ENCODE data around the gene TENM4. TPM values are rescaled to one million over a fixed set of nuclear protein-coding genes. Genes with fewer than 3 reads are reported as not detected.

TENM4 gene
- polyA plus RNA-seq, 3 donors = 0.31 to 1.7 TPM; not detected in 1

- H3K27ac Mint-ChIP-seq = peak overlapping the region in 1 of 7 donors; percentile 43
- 88% methylated on average over 1 of the region's 5 CpGs for WGBS (ENCODE audit: insufficient coverage)
- no peaks in the 10 kb centered on the region for H3K36me3 ChIP-seq (replicated peaks in 1 of 2; ENCODE audit: control insufficient read depth in 1 of 2, insufficient read depth in 2 of 2, low read length in 2 of 2)
Observed at GRCh38 chr11:78957476-78958245, 483.2 kb downstream of the TENM4 start.

DNA sequence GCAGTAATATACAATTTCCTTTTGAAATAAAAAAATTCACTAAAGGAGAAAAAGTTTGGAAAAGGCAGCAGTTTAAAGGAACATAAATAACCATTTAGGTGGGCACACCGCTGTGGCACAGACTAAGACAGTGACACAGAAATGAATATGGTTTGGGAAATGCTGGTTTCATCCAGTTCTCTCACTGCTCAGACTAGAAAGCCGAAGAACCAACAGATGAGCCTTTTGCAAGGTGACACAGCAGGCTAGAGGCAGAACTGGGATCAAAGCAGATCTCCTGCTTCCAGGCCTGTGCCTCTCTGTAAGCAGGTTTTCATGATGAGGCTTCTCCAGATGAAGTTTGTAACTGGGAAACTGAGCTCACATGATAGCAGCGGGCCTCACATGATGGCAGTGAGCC is 486.1 kb downstream of the TENM4 start:
- no peaks in the 10 kb centered on the region for H3K9me3 ChIP-seq (replicated peaks in 1 of 2; ENCODE audit: control insufficient read depth in 1 of 2, insufficient read depth in 1 of 2, low read length in 2 of 2)
- 97% methylated on average over 3 of the region's 3 CpGs for WGBS (ENCODE audit: insufficient coverage)
- H3K4me1 ChIP-seq (ENCODE audit: control insufficient read depth in 1 of 2, insufficient read depth in 2 of 2, low read length in 2 of 2) = no peaks in the 10 kb centered on the region
- no peak overlapping the region for H3K4me3 ChIP-seq (replicated peaks in 1 of 3; ENCODE audit: low read depth in 2 of 3, low read length in 3 of 3)
- no peak overlapping the region for H3K4me3 Mint-ChIP-seq
- TF ChIP-seq CTCF (IDR thresholded peaks at IDR 0.05) = no peak
- H2AFZ ChIP-seq (ENCODE audit: insufficient read depth, low read depth, low read length, poor library complexity, severe bottlenecking) = no peak overlapping the region
- H3K27me3 ChIP-seq (ENCODE audit: control insufficient read depth in 2 of 2, insufficient read depth in 2 of 2, low read length in 2 of 2) = peaks cover 10 to 31% of the 10 kb centered on the region in 2 donors
- peaks cover 0 to 2% (median 0%) of the 10 kb centered on the region in 7 donors for H3K9me3 Mint-ChIP-seq
- H3K4me1 Mint-ChIP-seq = no peaks in the 10 kb centered on the region
- DNase-seq = no peak
- intact Hi-C loops (cut with micrococcal nuclease) = no loop called here
- H3K27me3 Mint-ChIP-seq (ENCODE audit: low read depth in 3 of 3) = peaks cover 15 to 42% (median 40%) of the 10 kb centered on the region in 3 donors
- no peaks in the 10 kb centered on the region for H3K36me3 ChIP-seq (replicated peaks in 1 of 2; ENCODE audit: control insufficient read depth in 1 of 2, insufficient read depth in 2 of 2, low read length in 2 of 2)
- H3K36me3 Mint-ChIP-seq = no peaks in the 10 kb centered on the region
- no peak overlapping the region for H3K9ac ChIP-seq (ENCODE audit: insufficient read depth, low read length, poor library complexity, severe bottlenecking)
- H3K27ac ChIP-seq (ENCODE audit: low read depth in 1 of 2, low read length in 2 of 2) = no peak overlapping the region
- no peaks in the 10 kb centered on the region for H3K79me2 ChIP-seq (ENCODE audit: insufficient read depth, low read length)
- H4K20me1 ChIP-seq (ENCODE audit: insufficient read depth, low read length) = no peaks in the 10 kb centered on the region
- no peak overlapping the region for H3K4me2 ChIP-seq (replicated peaks; ENCODE audit: extremely low read depth, low read length, poor library complexity, severe bottlenecking)
- no peak overlapping the region for H3K27ac Mint-ChIP-seq

More at GRCh38 chr11:78957476-78958245, 483.2 kb downstream of the TENM4 start:
- Histone ChIP-seq H3K9ac (ENCODE audit: insufficient read depth, low read length, poor library complexity, severe bottlenecking) (no peak overlapping the region), H3K4me3 (replicated peaks in 1 of 3; ENCODE audit: low read depth in 2 of 3, low read length in 3 of 3) (no peak overlapping the region), H4K20me1 (ENCODE audit: insufficient read depth, low read length) (no peaks in the 10 kb centered on the region), H3K27me3 (ENCODE audit: control insufficient read depth in 2 of 2, insufficient read depth in 2 of 2, low read length in 2 of 2) (peaks cover 28 to 53% of the 10 kb centered on the region in 2 donors), H2AFZ (ENCODE audit: insufficient read depth, low read depth, low read length, poor library complexity, severe bottlenecking) (no peak overlapping the region), H3K4me2 (replicated peaks; ENCODE audit: extremely low read depth, low read length, poor library complexity, severe bottlenecking) (no peak overlapping the region), H3K9me3 (replicated peaks in 1 of 2; ENCODE audit: control insufficient read depth in 1 of 2, insufficient read depth in 1 of 2, low read length in 2 of 2) (no peaks in the 10 kb centered on the region), H3K79me2 (ENCODE audit: insufficient read depth, low read length) (no peaks in the 10 kb centered on the region), H3K4me1 (ENCODE audit: control insufficient read depth in 1 of 2, insufficient read depth in 2 of 2, low read length in 2 of 2) (no peaks in the 10 kb centered on the region), H3K27ac (ENCODE audit: low read depth in 1 of 2, low read length in 2 of 2) (no peak overlapping the region)
- Mint-ChIP-seq H3K36me3 (no peaks in the 10 kb centered on the region), H3K27me3 (ENCODE audit: low read depth in 3 of 3) (peaks cover 27 to 57% (median 46%) of the 10 kb centered on the region in 3 donors), H3K9me3 (peaks cover 0 to 3% (median 0%) of the 10 kb centered on the region in 7 donors), H3K4me3 (peak overlapping the region in 1 of 2 donors; percentile 37), H3K4me1 (no peaks in the 10 kb centered on the region)
- no peak for TF ChIP-seq CTCF (IDR thresholded peaks at IDR 0.05)
- intact Hi-C loops (cut with micrococcal nuclease) = no loop called here
- DNase-seq = no peak

All from CD14-positive monocyte (primary cell).